Spleen (tissue), 7 donors: ENCODE measurements around the gene ASAP2.

Experiments
- POLR2A ChIP-seq, 3 donors: fragments of 450-650 bp; IDR thresholded peaks; one replicate each; pipeline ENCODE4 v1.5.1; 2017; ENCODE audit warnings: antibody characterized with exemption in 3 of 3, mild to moderate bottlenecking in 1 of 3
- POLR2AphosphoS5 ChIP-seq, 3 donors: sonication (generic); formaldehyde crosslinking; IDR thresholded peaks; one replicate each; pipeline ENCODE4 v1.5.1; 2017; ENCODE audit warnings: antibody characterized with exemption in 3 of 3
- TF ChIP-seq, protein P1 (sequence below), 11 experiments: fragments of 200-600 bp in 7 of 11; fragments of 450-650 bp in 4 of 11; sonication (generic) in 4 of 11; IDR thresholded peaks in 8 of 11; conservative IDR thresholded peaks in 3 of 11; 1 replicate in 7 of 11; 2 replicates in 4 of 11; pipeline versions ENCODE4 v1.4.0 to v1.8.0; 2016 to 2021; ENCODE audit warnings: antibody characterized with exemption in 11 of 11, inconsistent platforms in 4 of 11, mild to moderate bottlenecking in 1 of 11
- donor health status: DM: no; HTN: no; CAD: no; lungs with moderate emphysema.
- donor health status: DM: no; HTN: no; CAD: no.
- donor health status: DM: no; HTN: no; CAD: no.

DNA sequence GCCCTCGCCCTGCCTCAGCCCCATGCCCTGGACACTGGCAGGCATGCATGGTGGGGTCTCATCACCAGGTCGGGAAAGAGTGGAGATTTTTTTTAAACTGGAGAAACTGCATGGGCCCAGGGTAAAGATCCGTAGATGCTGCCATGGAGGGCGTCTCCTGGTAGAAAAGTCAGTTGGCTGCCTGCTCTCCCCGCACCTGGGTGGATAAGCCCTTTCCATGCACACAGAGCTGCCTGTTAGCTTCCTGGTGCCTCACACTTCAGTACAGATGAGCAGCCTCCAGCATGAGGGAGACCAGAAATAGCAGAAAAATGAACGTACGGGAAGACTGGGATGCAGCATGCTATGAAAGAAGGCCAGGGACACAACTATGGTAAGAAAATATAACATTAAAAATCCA, 92.0 kb downstream of the ASAP2 start:
- TF ChIP-seq, protein P1, sequence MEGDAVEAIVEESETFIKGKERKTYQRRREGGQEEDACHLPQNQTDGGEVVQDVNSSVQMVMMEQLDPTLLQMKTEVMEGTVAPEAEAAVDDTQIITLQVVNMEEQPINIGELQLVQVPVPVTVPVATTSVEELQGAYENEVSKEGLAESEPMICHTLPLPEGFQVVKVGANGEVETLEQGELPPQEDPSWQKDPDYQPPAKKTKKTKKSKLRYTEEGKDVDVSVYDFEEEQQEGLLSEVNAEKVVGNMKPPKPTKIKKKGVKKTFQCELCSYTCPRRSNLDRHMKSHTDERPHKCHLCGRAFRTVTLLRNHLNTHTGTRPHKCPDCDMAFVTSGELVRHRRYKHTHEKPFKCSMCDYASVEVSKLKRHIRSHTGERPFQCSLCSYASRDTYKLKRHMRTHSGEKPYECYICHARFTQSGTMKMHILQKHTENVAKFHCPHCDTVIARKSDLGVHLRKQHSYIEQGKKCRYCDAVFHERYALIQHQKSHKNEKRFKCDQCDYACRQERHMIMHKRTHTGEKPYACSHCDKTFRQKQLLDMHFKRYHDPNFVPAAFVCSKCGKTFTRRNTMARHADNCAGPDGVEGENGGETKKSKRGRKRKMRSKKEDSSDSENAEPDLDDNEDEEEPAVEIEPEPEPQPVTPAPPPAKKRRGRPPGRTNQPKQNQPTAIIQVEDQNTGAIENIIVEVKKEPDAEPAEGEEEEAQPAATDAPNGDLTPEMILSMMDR (IDR thresholded peaks at IDR 0.05 in 8 of 11, conservative IDR thresholded peaks at IDR 0.05 in 3 of 11): no peak
- TF ChIP-seq POLR2AphosphoS5 (IDR thresholded peaks at IDR 0.05) (no peak), POLR2A (IDR thresholded peaks at IDR 0.05) (no peak)
